Hepatocyte (in vitro differentiated cells): ENCODE data around the gene UTP11. TPM values are rescaled to one million over a fixed set of nuclear protein-coding genes. Genes with fewer than 3 reads are reported as not detected.

ENCODE experiments used
- DNase-seq: peaks from one replicate; pipeline ENCODE4 v3.0.0-alpha.2; 2016; ENCODE audit warnings: low spot score
- H2AFZ ChIP-seq: fragments of 200-600 bp; sonication (generic); 2 replicates; pipeline ENCODE4 v1.6.0; 2016; ENCODE audit warnings: antibody characterized with exemption, mild to moderate bottlenecking
- H3K27ac ChIP-seq: fragments of 200-600 bp; sonication (generic); 2 replicates; pipeline ENCODE4 v1.5.1; 2016; ENCODE audit warnings: mild to moderate bottlenecking
- H3K27me3 ChIP-seq: fragments of 200-600 bp; sonication (generic); 2 replicates; pipeline ENCODE4 v1.6.1; 2016
- H3K36me3 ChIP-seq: fragments of 200-600 bp; sonication (generic); replicated peaks from 2 replicates; pipeline ENCODE4 v1.5.1; 2016; ENCODE audit warnings: low read depth; ENCODE audit not compliant: insufficient read depth
- H3K4me1 ChIP-seq: fragments of 200-600 bp; sonication (generic); 2 replicates; pipeline ENCODE4 v1.5.1; 2016; ENCODE audit warnings: mild to moderate bottlenecking, moderate library complexity; ENCODE audit not compliant: insufficient read depth
- H3K4me2 ChIP-seq: fragments of 200-600 bp; sonication (generic); 2 replicates; pipeline ENCODE4 v1.6.0; 2016
- H3K4me3 ChIP-seq: fragments of 200-600 bp; sonication (generic); 2 replicates; pipeline ENCODE4 v1.5.1; 2016; ENCODE audit warnings: mild to moderate bottlenecking
- H3K79me2 ChIP-seq: fragments of 200-600 bp; sonication (generic); 2 replicates; pipeline ENCODE4 v1.6.0; 2017; ENCODE audit warnings: mild to moderate bottlenecking
- H3K9me2 ChIP-seq: fragments of 200-600 bp; sonication (generic); replicated peaks from 2 replicates; pipeline ENCODE4 v1.6.0; 2017; ENCODE audit warnings: mild to moderate bottlenecking; ENCODE audit not compliant: insufficient read depth
- H3K9me3 ChIP-seq: fragments of 200-600 bp; sonication (generic); 2 replicates; pipeline ENCODE4 v1.5.1; 2016; ENCODE audit warnings: low read depth, mild to moderate bottlenecking
- H4K20me1 ChIP-seq: fragments of 200-600 bp; sonication (generic); 2 replicates; pipeline ENCODE4 v1.6.0; 2016; ENCODE audit warnings: mild to moderate bottlenecking; ENCODE audit not compliant: insufficient read depth, poor library complexity, severe bottlenecking
- CTCF ChIP-seq: fragments of 200-600 bp; sonication (generic); IDR thresholded peaks from 2 replicates; pipeline ENCODE4 v1.5.1; 2016; ENCODE audit warnings: antibody characterized with exemption, mild to moderate bottlenecking; ENCODE audit not compliant: poor library complexity
- EZH2 ChIP-seq: fragments of 200-600 bp; sonication (generic); IDR thresholded peaks from 2 replicates; pipeline ENCODE4 v1.6.1; 2016; ENCODE audit warnings: antibody characterized with exemption, mild to moderate bottlenecking, borderline replicate concordance
- EZH2phosphoT487 ChIP-seq: fragments of 200-600 bp; sonication (generic); IDR thresholded peaks from one replicate; pipeline ENCODE4 v1.6.1; 2018; ENCODE audit warnings: antibody characterized with exemption, mild to moderate bottlenecking, low read depth, moderate library complexity; ENCODE audit not compliant: unreplicated experiment, severe bottlenecking
- WGBS: methylation state at CpG from one replicate; pipeline ENCODE4 v1.1.6; 2016; ENCODE audit warnings: low lambda C conversion rate; ENCODE audit errors: missing lambda C conversion rate; 5-methylcytosine and 5-hydroxymethylcytosine counted together
- polyA plus RNA-seq: library from polyadenylated mRNA; unstranded; fragments of >200 nt; fragmentation: Nextera tagmentation; extraction: Ambion mirVana; gene quantifications from 2 replicates; pipeline ENCODE4 v1.2.1, GENCODE V29; 2016
- total RNA-seq: library from RNA; depleted of rRNA; stranded (reverse); fragments of >200 nt; gene quantifications from 2 replicates; pipeline ENCODE4 v1.2.3, GENCODE V29; 2014

The UTP11 gene
- total and polyA plus RNA-seq, 2 experiments from 2014 or later = 36.2 to 39.2 TPM

- TF ChIP-seq EZH2 (no peak), CTCF (no peak), EZH2phosphoT487 (no peak)
- Histone ChIP-seq H3K9me3 (no peaks in the 10 kb centered on the region), H3K27me3 (peaks cover 14% of the 10 kb centered on the region), H3K27ac (no peak overlapping the region), H3K4me1 (no peaks in the 10 kb centered on the region), H2AFZ (no peak overlapping the region), H3K79me2 (no peaks in the 10 kb centered on the region), H3K4me3 (no peak overlapping the region), H3K36me3 (no peaks in the 10 kb centered on the region), H3K9me2 (no peaks in the 10 kb centered on the region), H4K20me1 (no peaks in the 10 kb centered on the region), H3K4me2 (no peak overlapping the region)
- 84% methylated on average over 6 of the region's 6 CpGs for WGBS
- no peak for DNase-seq
Observed at GRCh38 chr1:38062361-38063288, 50.1 kb downstream of the UTP11 start.

GRCh38 chr1:38063616-38064015 lies 51.1 kb downstream of the UTP11 start:
- TF ChIP-seq CTCF = no peak
- no peak for TF ChIP-seq EZH2
- TF ChIP-seq EZH2phosphoT487 = no peak
- Histone ChIP-seq H3K27me3 (peaks cover 20% of the 10 kb centered on the region), H3K4me3 (no peak overlapping the region), H3K4me1 (no peaks in the 10 kb centered on the region), H2AFZ (no peak overlapping the region), H4K20me1 (no peaks in the 10 kb centered on the region), H3K9me2 (no peaks in the 10 kb centered on the region), H3K79me2 (no peaks in the 10 kb centered on the region), H3K36me3 (no peaks in the 10 kb centered on the region), H3K4me2 (no peak overlapping the region), H3K9me3 (no peaks in the 10 kb centered on the region), H3K27ac (no peak overlapping the region)
- no peak for DNase-seq
- WGBS = 65% methylated on average over 2 of the region's 5 CpGs

- 41% methylated on average over 9 of the region's 11 CpGs for WGBS
- H3K4me2 ChIP-seq = no peak overlapping the region
Observed at GRCh38 chr1:38064197-38064903, 51.8 kb downstream of the UTP11 start.

More at GRCh38 chr1:38064197-38064903, 51.8 kb downstream of the UTP11 start:
- peaks cover 20% of the 10 kb centered on the region for H3K27me3 ChIP-seq
- no peak overlapping the region for H2AFZ ChIP-seq
- no peaks in the 10 kb centered on the region for H3K36me3 ChIP-seq
- no peaks in the 10 kb centered on the region for H3K9me3 ChIP-seq
- H3K27ac ChIP-seq = no peak overlapping the region
- TF ChIP-seq CTCF (no peak), EZH2 (no peak), EZH2phosphoT487 (no peak)
- no peaks in the 10 kb centered on the region for H3K79me2 ChIP-seq
- no peak for DNase-seq
- H3K9me2 ChIP-seq = no peaks in the 10 kb centered on the region
- H3K4me1 ChIP-seq = no peaks in the 10 kb centered on the region
- no peak overlapping the region for H3K4me3 ChIP-seq
- H4K20me1 ChIP-seq = no peaks in the 10 kb centered on the region
